OCI-LY3 (cell line): ENCODE results near the gene EXTL1.

Source experiments
- H2AFZ ChIP-seq: fragments of 200-600, 300-600 bp; shearing (Covaris generic); 2 replicates; pipeline ENCODE4 v1.6.0; 2014; ENCODE audit warnings: antibody characterized with exemption, low read depth, low read length
- H3K27ac ChIP-seq: fragments of 200-600, 300-600 bp; sonication (generic); 2 replicates; pipeline ENCODE4 v1.5.1; 2014; ENCODE audit warnings: mild to moderate bottlenecking, low read length, moderate library complexity, mixed read lengths
- H3K27me3 ChIP-seq: fragments of 200-600, 300-600 bp; sonication (generic); 2 replicates; pipeline ENCODE4 v1.6.1; 2014; ENCODE audit warnings: low read depth, low read length, mixed read lengths
- H3K36me3 ChIP-seq: fragments of 200-600, 300-600 bp; sonication (generic); replicated peaks from 2 replicates; pipeline ENCODE3; 2014; ENCODE audit warnings: low read depth, low read length, mixed read lengths
- H3K4me1 ChIP-seq: fragments of 300-600, 200-600 bp; sonication (generic); 2 replicates; pipeline ENCODE4 v1.6.1; 2014; ENCODE audit warnings: low read length, mixed read lengths
- H3K4me2 ChIP-seq: fragments of 200-600, 300-600 bp; sonication (generic); 2 replicates; pipeline ENCODE4 v1.6.1; 2014; ENCODE audit warnings: low read length, mixed read lengths
- H3K4me3 ChIP-seq: fragments of 300-600, 200-600 bp; sonication (generic); 2 replicates; pipeline ENCODE4 v1.5.1; 2014; ENCODE audit warnings: antibody characterized with exemption, mild to moderate bottlenecking, low read length, moderate library complexity
- H3K79me2 ChIP-seq: fragments of 300-600, 200-600 bp; shearing (Covaris generic); 2 replicates; pipeline ENCODE4 v1.6.1; 2014; ENCODE audit warnings: mild to moderate bottlenecking, low read length, mixed read lengths
- H3K9ac ChIP-seq: fragments of 300-600, 200-600 bp; shearing (Covaris generic); 2 replicates; pipeline ENCODE4 v1.6.0; 2014; ENCODE audit warnings: mild to moderate bottlenecking, low read length, moderate library complexity
- H3K9me3 ChIP-seq: fragments of 200-600, 300-600 bp; shearing (Covaris generic); 2 replicates; pipeline ENCODE4 v1.6.1; 2014; ENCODE audit warnings: low read length, mixed read lengths; ENCODE audit not compliant: insufficient read depth
- H4K20me1 ChIP-seq: fragments of 200-600, 300-600 bp; sonication (generic); 2 replicates; pipeline ENCODE4 v1.6.1; 2016; ENCODE audit warnings: low read length, mixed read lengths; ENCODE audit not compliant: insufficient read depth
- CTCF ChIP-seq: fragments of 200-600, 300-600 bp; sonication (generic); IDR thresholded peaks from 2 replicates; pipeline ENCODE4 v1.5.1; 2014; ENCODE audit warnings: antibody characterized with exemption, low read length, low read depth
- EZH2phosphoT487 ChIP-seq: fragments of 200-600 bp; shearing (Covaris generic); IDR thresholded peaks from 2 replicates; pipeline ENCODE4 v1.6.1; 2018; ENCODE audit warnings: antibody characterized with exemption, mixed run types, low read depth

The EXTL1 gene

GRCh38 chr1:26044971-26045721 is 23.6 kb downstream of the EXTL1 start:
- H3K36me3 ChIP-seq: no peaks in the 10 kb centered on the region
- H3K4me1 ChIP-seq: no peaks in the 10 kb centered on the region
- no peaks in the 10 kb centered on the region for H3K9me3 ChIP-seq
- no peak overlapping the region for H2AFZ ChIP-seq
- H4K20me1 ChIP-seq: no peaks in the 10 kb centered on the region
- H3K79me2 ChIP-seq: no peaks in the 10 kb centered on the region
- H3K4me2 ChIP-seq: no peak overlapping the region
- peaks cover 7% of the 10 kb centered on the region; the same call in 1 of the 2 replicates for H3K27me3 ChIP-seq
- no peak overlapping the region for H3K9ac ChIP-seq
- no peak overlapping the region for H3K4me3 ChIP-seq
- H3K27ac ChIP-seq: no peak overlapping the region
- no peak for TF ChIP-seq EZH2phosphoT487

GRCh38 chr1:26045722-26046245 is 24.2 kb downstream of the EXTL1 start, which contains the start of gene SLC30A2:
Gene SLC30A2 (minus strand): TSS chr1:26046118. CDS start chr1:26045896, 222 bp downstream.
- no peak within 1 kb of the TSS for H2AFZ ChIP-seq
- H3K4me1 ChIP-seq: no peaks in the 10 kb centered on the region
- H3K4me2 ChIP-seq: no peak within 1 kb of the TSS
- no peak within 1 kb of the TSS for H3K4me3 ChIP-seq
- TF ChIP-seq CTCF (no peak), EZH2phosphoT487 (no peak)
- no peaks in the 10 kb centered on the region for H4K20me1 ChIP-seq
- no peaks in the 10 kb centered on the region for H3K79me2 ChIP-seq
- no peaks in the 10 kb centered on the region for H3K36me3 ChIP-seq
- H3K27ac ChIP-seq: no peak within 1 kb of the TSS
- H3K9me3 ChIP-seq: no peaks in the 10 kb centered on the region
- H3K9ac ChIP-seq: no peak within 1 kb of the TSS
- H3K27me3 ChIP-seq: peaks cover 7% of the 10 kb centered on the region; the same call in 1 of the 2 replicates

- no peaks in the 10 kb centered on the region for H4K20me1 ChIP-seq
- H3K36me3 ChIP-seq: no peaks in the 10 kb centered on the region
- TF ChIP-seq EZH2phosphoT487: no peak
- no peak for TF ChIP-seq CTCF
- no peak overlapping the region for H2AFZ ChIP-seq
- no peak overlapping the region for H3K9ac ChIP-seq
- no peaks in the 10 kb centered on the region for H3K9me3 ChIP-seq
- no peak overlapping the region for H3K4me2 ChIP-seq
- H3K4me1 ChIP-seq: no peaks in the 10 kb centered on the region
- H3K27me3 ChIP-seq: peaks cover 7% of the 10 kb centered on the region; the same call in 1 of the 2 replicates
- no peaks in the 10 kb centered on the region for H3K79me2 ChIP-seq
- H3K27ac ChIP-seq: no peak overlapping the region
- H3K4me3 ChIP-seq: no peak overlapping the region
These were observed 24.9 kb downstream of the EXTL1 start for GRCh38 chr1:26046246-26047095.

- no peaks in the 10 kb centered on the region for H3K9me3 ChIP-seq
- no peak overlapping the region for H3K4me3 ChIP-seq
- no peaks in the 10 kb centered on the region for H3K79me2 ChIP-seq
- H3K27ac ChIP-seq: no peak overlapping the region
- no peak overlapping the region for H3K9ac ChIP-seq
- no peak for TF ChIP-seq EZH2phosphoT487
- no peak for TF ChIP-seq CTCF
- no peaks in the 10 kb centered on the region for H3K36me3 ChIP-seq
- no peaks in the 10 kb centered on the region for H3K4me1 ChIP-seq
- peaks cover 7% of the 10 kb centered on the region; the same call in 1 of the 2 replicates for H3K27me3 ChIP-seq
- H2AFZ ChIP-seq: no peak overlapping the region
- H4K20me1 ChIP-seq: no peaks in the 10 kb centered on the region
- no peak overlapping the region for H3K4me2 ChIP-seq
These were observed 25.8 kb downstream of the EXTL1 start for GRCh38 chr1:26047278-26047874.
